GM21515 (cell line): Measurements from ENCODE around the gene NMB.
"Not testable (repeated sequence)": the region's sequence is repeated elsewhere in the genome, so short reads cannot be mapped to it uniquely, and the experiment has no call there.

Experiments used
- ATAC-seq: cut with Tn5 transposase; IDR thresholded peaks from one replicate; pipeline ENCODE4 v1.9.1; 2021; ENCODE audit not compliant: unreplicated experiment

The NMB gene, protein sequence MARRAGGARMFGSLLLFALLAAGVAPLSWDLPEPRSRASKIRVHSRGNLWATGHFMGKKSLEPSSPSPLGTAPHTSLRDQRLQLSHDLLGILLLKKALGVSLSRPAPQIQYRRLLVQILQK

DNA sequence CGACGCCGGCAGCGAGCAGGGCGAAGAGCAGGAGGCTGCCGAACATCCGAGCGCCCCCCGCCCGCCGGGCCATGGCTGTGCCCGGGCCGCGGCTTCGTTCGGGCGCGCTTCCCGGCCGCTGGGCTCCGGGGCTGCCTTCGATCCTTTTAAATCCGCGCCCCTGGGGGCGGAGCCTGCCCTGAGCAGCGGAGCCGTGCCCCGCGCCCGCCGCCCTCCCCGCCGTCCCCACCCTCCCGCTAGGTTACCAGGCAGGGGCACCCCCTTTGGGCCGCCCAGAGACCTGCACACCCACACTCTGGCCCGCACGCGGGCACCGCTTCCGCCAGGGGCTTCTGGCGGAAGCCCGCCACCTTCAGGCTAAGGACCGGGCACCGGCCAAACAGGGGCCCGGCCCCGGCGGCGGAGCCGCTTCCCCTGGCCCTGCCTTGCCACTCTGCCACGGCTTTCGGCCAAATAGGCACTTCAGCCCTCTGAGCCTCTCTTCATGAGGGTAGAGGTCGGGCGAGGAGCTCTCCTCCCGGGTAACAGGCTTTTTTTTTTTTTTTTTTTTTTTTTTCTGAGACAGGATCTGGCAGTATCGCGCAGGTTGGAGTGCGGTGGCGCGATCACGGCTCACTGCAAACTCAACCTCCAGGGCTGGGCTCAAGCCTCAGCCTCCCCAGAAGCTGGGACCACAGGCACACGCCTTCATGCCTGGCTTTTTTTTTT is at the start of gene NMB:
NMB (minus strand) TSS at position 120 of the 708 bp plus-strand sequence; CDS start at position 73, 47 bp downstream.
- peak; percentile 56 for ATAC-seq

DNA sequence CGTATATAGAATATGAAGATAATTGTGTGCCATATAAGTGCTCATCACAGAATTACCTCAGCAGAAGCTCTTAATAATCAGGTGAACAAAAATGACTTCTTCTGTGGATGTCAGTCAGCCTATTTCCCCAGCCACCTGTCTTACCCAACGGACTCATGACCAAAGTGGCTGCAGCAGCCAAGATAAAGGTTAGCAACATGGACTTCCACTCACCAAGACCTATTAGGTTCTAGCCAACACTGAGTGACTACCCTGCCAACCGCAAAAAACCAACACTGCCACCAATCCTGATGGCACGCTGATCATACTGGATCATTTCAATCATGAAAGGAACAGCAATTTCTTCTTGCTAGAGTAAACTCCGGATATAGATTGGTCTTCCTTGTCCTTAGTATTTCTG is 45.8 kb upstream of the NMB start:
- ATAC-seq, result no peak

DNA sequence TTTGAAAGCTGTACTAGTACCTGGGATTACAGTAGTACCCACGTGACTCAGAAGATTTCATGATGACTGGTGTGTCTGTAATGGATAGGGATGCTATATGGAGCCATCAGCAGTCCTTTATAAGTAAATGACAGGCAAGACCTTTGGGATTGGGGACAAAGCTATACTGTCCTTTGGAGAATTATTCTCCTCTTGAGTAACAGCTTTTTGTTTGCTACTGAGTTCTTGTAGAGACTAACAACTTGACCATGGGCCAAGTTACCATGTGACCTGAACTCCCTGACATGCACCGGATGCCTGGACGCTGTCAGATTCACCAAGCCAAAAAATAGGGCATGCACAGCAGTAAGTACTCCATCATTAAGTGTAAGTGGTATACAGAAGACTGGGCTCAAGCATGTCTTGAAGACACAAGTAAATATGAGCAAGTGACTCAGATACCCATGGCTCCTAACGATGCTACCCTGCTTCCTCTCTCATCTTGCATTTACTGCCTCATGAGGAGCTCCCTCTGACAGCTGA is 45.0 kb upstream of the NMB start:
- no peak for ATAC-seq

DNA sequence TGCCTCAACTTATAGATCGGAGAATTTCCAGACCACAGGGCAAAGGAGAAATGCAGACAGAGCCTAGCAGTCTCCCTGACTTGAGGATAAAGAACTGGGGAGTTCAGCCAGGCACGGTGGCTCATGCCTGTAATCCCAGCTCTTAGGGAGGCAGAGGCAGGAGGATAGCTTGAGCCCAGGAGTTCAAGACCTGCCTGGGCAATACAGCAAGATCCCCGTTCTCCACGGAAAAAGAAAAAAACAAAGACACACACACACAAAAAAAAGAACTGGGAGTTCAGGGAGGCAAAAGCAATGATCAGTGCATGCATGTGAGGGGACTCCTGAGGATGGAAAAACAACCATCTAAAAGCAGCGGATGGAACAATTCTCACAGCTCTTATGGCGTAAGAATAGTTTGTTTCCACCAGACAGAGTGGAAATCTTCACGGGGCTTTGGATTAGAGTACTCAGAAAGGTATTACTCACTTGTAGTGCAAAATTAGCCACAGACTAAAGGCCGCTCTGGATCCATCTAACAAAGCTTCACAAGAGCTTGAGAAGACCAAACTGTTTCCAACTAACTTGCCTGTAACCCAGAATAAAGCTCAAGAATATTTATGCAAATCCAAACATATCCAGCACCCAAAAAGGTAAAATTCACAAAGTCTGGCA is 41.7 kb upstream of the NMB start:
- no peak for ATAC-seq

DNA sequence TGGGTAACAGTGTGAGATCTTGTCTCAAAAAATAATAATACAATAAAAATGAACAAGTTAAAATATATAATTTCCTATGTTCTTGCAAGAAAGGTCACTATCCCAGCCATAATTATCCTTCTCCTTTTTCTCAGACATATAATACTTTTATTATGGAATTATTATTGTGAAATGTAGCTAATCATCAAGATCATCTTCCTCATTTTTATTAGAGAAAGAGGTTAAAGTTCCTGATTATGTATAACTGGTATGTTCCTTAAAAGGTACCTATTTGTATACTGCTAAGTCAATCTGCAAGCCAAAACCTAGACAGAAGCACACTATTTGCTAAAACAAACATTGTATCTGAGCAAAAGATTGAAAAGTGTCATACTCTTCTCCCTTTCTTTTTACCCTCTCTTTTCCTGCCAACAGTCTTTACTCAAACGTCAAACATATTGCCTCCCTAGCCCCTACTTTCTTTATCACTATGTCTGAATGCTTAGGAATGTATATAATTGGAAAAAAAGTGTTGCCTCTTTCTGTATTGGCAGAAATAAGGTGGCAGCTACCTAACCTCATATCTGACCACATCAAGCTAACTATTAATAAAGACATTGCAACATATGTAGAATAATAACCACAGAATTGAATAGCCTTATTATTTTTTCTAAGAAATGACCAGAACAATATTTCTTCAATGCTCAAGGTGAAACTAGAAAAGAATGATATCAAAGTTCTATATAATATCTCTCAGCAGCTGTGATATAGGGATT is 39.4 kb upstream of the NMB start:
- ATAC-seq, result no peak

DNA sequence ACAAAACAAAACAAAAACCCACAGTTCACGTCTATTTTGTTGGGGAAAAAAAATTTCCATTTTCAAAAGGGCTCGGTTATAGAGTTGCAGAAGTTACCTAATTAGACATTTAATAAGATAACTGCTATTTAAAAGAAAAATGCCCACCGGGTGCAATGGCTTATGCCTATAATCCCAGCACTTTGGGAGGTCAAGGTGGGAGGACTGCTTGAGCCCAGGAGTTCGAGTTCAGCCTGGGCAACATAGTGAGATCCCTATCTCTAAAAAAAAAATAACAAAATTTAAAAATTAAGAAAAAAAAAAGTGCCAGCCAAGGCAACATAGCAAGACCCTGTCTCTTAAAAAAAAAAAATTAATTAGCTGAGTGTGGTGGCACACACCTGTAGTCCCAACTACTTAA is 38.8 kb upstream of the NMB start:
- ATAC-seq, result no peak

DNA sequence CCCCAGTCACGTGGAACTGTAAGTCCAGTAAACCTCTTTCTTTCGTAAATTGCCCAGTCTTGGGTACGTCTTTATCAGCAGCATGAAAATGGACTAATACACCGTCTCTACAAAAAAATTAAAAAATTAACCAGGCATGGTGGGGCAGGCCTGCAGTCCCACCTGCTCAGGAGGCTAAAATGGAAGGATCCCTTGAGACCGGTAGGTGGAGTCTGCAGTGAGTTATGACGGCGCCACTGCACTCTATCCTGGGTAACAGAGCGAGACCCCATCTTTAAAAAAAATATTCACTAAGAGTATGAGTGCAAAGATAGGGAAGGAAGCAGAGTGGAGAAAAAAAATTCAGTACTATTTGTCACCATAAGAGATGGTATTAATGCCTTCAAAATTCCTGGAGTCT is 32.3 kb upstream of the NMB start:
- ATAC-seq, result no peak

DNA sequence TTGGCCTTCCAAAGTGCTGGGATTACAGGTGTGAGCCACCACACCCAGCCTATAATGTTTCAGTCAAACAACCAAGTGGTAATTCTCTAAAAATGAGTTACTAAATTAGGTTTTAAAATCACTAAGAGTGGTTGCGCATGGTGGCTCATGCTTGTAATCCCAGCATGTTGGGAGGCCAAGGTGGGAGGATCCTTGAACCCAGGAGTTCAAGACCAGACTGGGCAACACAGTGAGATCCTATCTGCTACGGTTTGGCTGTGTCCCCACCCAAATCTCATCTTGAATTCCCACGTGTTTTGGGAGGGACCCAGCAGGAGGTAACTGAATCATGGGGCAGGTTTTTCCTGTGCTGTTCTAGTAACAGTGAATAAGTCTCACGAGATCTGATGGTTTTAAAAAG is 31.9 kb upstream of the NMB start:
- ATAC-seq, result no peak

DNA sequence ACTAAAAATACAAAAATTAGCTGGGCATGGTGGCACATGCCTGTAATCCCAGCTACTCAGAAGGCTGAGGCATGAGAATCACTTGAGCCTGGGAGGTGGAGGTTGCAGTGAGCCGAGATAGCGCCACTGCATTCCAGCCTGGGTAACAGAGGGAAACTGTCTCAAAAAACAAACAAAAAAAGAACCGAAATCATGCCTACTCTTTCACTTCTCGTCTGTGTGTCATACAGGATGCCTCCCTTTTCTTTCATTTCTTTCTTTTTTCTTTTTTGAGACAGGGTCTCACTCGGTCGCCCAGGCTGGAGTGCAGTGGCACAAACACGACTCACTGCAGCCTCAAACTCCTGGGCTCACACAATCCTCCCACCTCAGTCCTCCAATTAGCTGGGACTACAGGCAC is 28.4 kb upstream of the NMB start:
- not testable (repeated sequence) for ATAC-seq

DNA sequence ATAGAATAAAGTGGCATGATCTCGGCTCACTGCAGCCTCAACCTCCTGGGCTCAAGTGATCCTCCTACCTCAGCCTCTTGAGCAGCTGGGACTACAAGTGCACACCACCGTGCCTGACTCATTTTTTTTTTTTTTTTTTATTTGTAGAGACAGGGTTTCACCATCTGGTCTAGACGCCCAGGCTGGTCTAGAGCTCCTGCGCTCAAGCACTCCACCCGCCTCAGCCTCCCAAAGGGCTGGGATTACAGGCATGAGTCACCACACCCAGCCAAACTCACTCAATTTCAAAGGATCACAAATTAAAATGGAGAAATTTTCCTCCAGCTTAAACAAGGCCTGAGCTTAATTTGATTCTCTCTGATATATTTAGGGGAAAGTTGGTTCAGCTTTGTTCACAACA is 27.3 kb upstream of the NMB start:
- ATAC-seq, result no peak

DNA sequence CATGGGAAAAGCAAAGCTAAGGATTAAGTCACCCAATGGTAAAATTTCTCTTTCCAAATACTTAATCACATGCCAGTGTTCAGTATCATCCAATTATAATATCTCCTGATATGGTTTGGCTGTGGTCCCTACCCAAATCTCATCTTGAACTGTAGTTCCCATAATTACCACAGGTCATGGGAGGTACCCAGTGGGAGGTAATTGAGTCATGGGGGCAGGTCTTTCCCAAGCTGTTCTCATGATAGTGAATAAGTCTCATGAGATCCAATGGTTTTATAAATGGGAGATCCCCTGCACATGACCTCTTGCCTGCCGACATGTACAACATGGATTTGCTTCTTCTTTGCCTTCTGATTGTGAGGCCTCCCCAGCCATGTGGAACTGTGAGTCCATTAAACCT is 26.1 kb upstream of the NMB start:
- no peak for ATAC-seq

DNA sequence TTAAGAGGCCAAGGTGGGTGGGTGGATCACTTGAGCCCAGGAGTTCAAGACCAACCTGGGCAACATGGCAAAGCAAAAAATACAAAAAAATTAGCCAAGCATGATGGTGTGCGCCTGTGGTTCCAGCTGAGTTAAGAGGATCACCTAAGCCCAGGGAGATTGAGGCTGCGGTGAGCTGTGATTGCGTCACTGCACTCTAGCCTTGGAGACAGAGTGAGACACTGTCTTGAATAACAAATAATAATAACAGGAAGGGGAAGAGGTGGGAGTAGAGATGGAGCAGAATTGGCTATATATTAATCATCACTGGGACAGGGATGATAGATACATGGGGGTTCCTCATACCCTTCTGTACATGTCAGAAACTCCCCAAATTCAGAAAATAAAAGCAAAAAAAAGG is 23.8 kb upstream of the NMB start:
- ATAC-seq, result no peak

DNA sequence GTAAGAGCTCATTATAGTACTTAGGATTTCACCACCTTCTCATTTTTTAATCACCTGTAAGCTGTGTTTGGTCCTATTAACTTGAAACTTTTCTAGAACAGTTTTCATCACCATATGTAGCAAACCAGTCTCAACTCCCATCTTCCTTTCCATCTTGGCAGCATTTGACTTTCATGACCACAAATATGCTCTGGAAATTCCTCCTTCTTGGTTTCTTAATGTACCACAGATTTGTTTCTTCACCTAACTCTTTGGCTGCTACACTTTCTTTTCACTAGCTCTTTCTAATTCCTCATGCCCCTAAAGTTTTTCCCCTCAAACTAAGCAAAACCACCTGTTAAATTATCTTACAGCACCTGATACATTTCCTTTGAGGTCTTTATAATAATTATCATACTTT is 13.2 kb upstream of the NMB start:
- no peak for ATAC-seq

DNA sequence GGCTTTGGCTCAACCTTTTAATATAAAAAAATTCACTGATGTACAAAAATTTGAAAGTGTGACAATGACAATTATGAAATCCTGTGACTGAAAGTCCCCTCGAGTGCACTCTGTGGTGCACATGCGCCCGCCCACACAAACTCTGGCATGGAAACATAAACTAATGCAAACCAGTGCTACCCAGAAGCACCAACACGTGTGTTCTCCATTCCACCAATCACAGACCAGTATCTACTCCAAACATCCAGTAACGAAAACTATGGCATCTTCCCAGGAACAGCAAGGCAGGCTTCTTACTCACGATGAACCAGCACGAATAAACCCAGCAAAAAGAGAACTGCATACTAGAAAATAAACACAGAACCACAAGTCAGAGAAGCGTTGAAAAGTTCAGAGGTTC is 11.7 kb upstream of the NMB start:
- no peak for ATAC-seq

DNA sequence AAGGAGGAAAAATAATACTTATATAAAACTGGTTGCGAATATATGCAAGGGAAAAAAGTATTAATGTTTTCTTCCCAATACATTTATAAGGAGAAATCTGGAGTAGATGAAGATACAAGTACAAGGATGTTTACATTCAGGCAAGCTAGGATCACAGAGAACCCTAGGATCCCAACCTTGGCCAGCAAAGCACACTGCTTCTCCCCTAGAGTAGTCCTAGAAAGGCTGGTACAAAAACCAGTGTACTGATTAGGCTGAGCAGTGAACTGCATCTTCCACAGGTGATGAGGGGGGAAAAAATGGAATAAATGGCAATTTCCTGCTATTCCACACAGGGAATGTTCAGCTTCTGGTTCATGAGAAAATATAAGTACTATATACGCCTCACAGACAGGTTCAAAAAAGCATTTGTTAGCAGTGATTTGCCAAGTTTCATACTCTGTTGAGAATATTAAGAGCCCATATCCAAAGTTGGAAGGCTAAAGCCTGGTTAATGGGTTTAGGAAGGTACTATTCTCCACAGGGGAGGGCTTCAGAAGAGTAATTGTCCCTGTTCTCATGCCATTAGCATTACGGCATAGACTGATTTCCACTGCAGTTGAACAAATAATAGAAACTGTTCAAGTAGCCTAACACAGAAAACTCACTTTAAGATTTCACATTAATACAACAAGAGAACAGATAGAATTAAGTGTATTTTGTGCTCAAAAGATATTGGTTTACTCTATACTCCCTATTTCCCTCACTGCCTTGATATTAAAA is 10.4 kb upstream of the NMB start:
- no peak for ATAC-seq

DNA sequence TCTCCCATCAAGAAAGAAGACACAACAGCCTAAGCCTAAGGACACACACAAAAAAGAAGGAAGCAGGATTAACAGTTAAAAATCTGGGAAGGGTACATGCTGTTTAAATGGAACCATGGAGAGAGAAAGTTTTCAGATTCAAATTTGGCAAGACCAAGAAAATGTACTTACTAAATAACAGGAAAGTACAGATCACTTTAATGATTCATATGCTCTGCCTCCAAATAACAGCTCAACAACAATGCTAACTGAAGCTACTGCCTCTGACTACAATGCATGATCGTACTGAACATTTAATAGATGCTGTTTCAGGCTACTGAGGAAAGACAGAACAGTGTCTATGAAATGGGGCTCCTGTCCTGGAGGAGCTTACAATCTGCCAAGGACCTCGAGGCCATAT is 8.4 kb upstream of the NMB start:
- ATAC-seq, result no peak

DNA sequence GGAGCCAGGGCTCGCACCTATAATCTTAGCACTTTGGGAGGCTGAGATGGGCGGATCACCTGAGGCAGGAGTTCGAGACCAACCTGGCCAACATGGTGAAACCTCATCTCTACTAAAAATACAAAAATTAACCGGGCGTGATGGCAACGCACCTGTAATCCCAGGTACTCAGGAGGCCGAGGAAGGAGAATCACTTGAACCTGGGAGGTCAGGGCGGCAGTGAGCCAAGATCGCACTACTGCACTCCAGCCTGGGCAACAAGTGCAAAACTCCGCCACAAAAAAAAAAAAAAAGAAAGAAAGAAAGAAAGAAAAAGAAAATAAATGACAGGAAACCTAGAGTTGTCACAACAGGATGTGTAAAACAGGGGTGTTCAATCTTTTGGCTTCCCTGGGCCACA is 3.0 kb upstream of the NMB start:
- ATAC-seq, result no peak

DNA sequence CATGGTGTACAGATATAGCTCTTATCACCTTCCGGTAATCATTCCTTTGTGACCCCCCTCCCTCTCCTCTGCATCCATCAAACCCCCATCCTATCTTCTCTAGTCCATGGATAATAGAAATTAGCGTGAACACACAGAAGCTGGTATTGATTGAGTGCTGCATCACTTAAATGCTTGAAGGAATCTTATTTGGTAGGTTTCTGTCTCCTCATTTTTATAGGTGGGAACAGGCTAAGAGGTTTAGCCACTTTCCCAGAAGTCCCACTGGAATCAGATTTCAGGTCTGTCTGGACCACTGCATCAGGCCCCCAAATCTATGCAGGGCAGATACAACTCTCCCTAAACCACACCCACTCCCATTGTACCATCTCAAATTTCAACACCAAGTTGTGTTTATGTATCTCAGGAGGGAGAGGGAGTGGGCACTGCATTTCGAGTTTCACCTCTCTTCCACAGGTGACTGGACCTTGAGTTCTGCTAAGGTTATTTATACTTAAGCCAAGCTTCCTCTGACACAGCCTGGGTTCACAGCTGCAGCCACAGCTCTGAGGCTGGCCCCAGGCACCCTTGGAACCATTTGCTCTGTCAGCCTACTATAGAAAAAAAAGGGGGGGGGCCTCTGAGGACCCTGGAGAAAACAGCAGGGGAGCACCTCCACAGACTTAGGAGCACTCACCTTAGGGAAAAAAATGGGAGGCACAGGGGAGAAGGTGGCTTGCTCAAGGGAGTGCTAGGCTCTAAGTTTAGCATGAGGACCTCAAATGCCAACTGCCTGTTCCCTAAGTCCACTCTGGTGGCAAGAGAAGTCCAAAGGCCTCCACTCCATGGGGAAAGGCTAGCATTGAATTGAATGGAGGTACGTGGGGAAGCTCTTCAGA is 2.1 kb upstream of the NMB start:
- no peak for ATAC-seq

DNA sequence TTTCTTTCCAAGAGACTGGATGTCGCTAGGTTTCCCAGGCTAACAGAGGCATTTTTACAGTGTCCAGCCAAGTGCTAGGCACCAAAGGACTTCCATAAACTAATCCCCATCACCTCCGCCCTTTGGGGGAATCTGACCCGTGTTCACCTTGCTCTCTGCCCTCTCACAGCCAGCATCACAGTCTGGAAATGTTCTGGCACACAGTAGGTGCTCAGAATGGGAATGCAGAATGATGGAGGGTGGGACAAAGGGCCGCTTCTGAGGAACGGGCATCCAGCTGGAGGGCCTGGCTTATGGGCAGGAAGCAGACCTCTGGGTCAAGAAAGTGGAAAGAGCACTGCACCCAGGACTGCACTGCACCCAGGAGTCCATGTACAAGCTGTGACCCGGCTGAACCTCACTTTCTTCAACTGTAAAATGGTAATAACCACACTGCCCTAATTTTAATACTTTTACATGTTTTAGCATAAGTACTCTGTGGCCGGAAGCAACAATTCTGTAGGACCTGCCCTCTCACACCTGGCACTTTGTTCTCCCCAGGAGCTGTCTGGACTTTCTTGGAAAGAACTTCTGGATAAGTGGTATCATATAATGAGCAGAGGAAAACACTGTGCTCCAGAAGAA is 901 bp upstream of the NMB start:
- ATAC-seq, result no peak

DNA sequence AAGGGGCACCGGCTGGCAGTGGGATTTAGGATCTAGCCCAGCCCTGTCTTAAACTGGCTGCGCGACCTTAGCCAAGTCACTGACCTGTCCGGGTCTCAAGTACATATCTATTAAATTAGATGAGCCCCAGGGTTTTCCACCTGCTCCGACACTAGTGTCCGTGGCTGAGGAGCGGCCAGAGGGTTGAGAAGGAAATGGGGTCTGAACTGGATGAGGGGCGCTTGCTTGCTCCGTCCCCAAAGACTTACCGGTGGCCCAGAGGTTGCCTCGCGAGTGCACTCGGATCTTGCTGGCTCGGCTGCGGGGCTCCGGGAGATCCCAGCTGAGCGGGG is 285 bp downstream of the NMB start:
- ATAC-seq, result no peak
